ENCODE measurements around the gene RIC8A.

The RIC8A gene

DNA sequence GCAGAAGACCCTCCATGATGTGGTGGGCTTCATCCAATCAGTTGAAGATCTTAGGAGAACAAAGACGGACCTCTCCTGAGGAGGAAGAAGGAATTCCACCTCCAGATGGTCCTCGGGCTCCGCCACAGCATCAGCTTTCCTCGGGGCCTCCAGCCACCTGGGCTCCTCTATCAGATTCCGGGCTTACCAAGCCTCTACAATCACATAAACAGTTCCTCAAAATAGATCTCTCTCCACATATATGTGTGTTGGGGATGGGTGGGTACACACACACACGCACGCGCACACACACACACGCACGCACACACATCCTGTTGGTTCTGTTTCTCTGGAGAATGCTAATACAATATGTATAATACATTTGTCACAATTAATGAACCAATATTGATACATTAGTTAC, 51.9 kb downstream of the RIC8A start:
- TF ChIP-seq, protein P1, sequence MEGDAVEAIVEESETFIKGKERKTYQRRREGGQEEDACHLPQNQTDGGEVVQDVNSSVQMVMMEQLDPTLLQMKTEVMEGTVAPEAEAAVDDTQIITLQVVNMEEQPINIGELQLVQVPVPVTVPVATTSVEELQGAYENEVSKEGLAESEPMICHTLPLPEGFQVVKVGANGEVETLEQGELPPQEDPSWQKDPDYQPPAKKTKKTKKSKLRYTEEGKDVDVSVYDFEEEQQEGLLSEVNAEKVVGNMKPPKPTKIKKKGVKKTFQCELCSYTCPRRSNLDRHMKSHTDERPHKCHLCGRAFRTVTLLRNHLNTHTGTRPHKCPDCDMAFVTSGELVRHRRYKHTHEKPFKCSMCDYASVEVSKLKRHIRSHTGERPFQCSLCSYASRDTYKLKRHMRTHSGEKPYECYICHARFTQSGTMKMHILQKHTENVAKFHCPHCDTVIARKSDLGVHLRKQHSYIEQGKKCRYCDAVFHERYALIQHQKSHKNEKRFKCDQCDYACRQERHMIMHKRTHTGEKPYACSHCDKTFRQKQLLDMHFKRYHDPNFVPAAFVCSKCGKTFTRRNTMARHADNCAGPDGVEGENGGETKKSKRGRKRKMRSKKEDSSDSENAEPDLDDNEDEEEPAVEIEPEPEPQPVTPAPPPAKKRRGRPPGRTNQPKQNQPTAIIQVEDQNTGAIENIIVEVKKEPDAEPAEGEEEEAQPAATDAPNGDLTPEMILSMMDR (IDR thresholded peaks at IDR 0.05; ENCODE audit: low read depth, low read length) = no peak
- no peak overlapping the region for H3K4me3 ChIP-seq (ENCODE audit: low read depth, low read length)

DNA sequence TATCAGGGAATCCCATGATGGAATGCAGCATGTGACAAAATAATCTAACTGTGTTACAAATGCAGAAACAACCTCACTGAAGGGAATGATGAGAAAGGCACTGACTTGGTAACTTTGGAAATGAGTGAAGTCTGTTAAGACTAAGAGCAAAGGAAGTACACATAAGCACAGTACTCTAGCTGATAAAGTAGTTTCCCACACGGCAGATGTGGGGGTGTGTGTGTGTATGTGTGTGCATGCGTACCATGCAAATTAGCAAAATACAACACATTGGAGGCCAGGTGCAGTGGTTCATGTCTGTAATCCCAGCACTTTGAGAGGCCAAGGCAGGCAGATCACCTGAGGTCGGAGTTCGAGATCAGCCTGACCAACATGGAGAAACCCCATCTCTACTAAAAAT, 54.1 kb downstream of the RIC8A start:
- TF ChIP-seq, protein P1 (IDR thresholded peaks at IDR 0.05; ENCODE audit: low read depth, low read length) = no peak
- no peak overlapping the region for H3K4me3 ChIP-seq (ENCODE audit: low read depth, low read length)

Measured in WI38 (cell line).